Mesothelial cell of epicardium (in vitro differentiated cells): ENCODE measurements around the gene MRPS9. TPM values are rescaled to one million over a fixed set of nuclear protein-coding genes. Genes with fewer than 3 reads are reported as not detected.

Experiments used
- DNase-seq, 2 experiments: peaks; one replicate each; pipeline ENCODE4 v3.0.0; 2021; ENCODE audit warnings: low spot score in 2 of 2; ENCODE audit not compliant: unreplicated experiment in 2 of 2
- H3K27ac Mint-ChIP-seq: 2 replicates; pipeline ENCODE4 v1.8.0; 2021; ENCODE audit warnings: mixed read lengths
- H3K27me3 Mint-ChIP-seq: 2 replicates; pipeline ENCODE4 v1.8.0; 2021; ENCODE audit warnings: low read depth, mixed read lengths
- H3K36me3 Mint-ChIP-seq: 2 replicates; pipeline ENCODE4 v1.8.0; 2021; ENCODE audit warnings: mixed read lengths
- H3K4me1 Mint-ChIP-seq: 2 replicates; pipeline ENCODE4 v1.8.0; 2021; ENCODE audit warnings: mixed read lengths
- H3K4me3 Mint-ChIP-seq: 2 replicates; pipeline ENCODE4 v1.8.0; 2021; ENCODE audit warnings: mild to moderate bottlenecking, moderate library complexity, mixed read lengths
- H3K9me3 Mint-ChIP-seq: 2 replicates; pipeline ENCODE4 v1.8.0; 2021; ENCODE audit warnings: mixed read lengths
- CTCF ChIP-seq: fragments of 200-600 bp; sonication (generic); IDR thresholded peaks from one replicate; pipeline ENCODE4 v1.5.0; 2021; ENCODE audit warnings: antibody characterized with exemption; ENCODE audit not compliant: unreplicated experiment
- total RNA-seq: library from RNA; stranded (reverse); gene quantifications from 3 replicates; pipeline ENCODE4 v1.2.1, GENCODE V29; 2021

MRPS9 gene
- 36.2 to 39.6 TPM (median 37.1 TPM) in 3 replicates for total RNA-seq

- Mint-ChIP-seq H3K27me3 (no peaks in the 10 kb centered on the region), H3K36me3 (no peaks in the 10 kb centered on the region), H3K9me3 (no peaks in the 10 kb centered on the region), H3K27ac (peak within 1 kb of the TSS; percentile 98), H3K4me3 (peak within 1 kb of the TSS; percentile 94), H3K4me1 (peaks cover 31% of the 10 kb centered on the region)
- no peak for TF ChIP-seq CTCF
- peak; percentile 95 to 98 for DNase-seq
Measured at GRCh38 chr2:105037572-105038382, at the start of gene MRPS9. MRPS9 (plus strand) TSS chr2:105038069; CDS start chr2:105038093, 24 bp downstream.

- Mint-ChIP-seq H3K4me3 (no peak overlapping the region), H3K4me1 (peaks cover 1% of the 10 kb centered on the region), H3K27me3 (no peaks in the 10 kb centered on the region), H3K36me3 (no peaks in the 10 kb centered on the region), H3K9me3 (peaks cover 33% of the 10 kb centered on the region), H3K27ac (no peak overlapping the region)
- no peak for DNase-seq
- TF ChIP-seq CTCF, result no peak
Measured at GRCh38 chr2:105005181-105005951, 32.5 kb upstream of the MRPS9 start.

GRCh38 chr2:105007367-105007766 lies 30.5 kb upstream of the MRPS9 start:
- peaks cover 47% of the 10 kb centered on the region for H3K9me3 Mint-ChIP-seq
- DNase-seq, result no peak
- H3K27me3 Mint-ChIP-seq, result no peaks in the 10 kb centered on the region
- no peak for TF ChIP-seq CTCF
- no peaks in the 10 kb centered on the region for H3K36me3 Mint-ChIP-seq
- H3K27ac Mint-ChIP-seq, result no peak overlapping the region
- no peak overlapping the region for H3K4me3 Mint-ChIP-seq
- H3K4me1 Mint-ChIP-seq, result peaks cover 1% of the 10 kb centered on the region

GRCh38 chr2:105032476-105032875 lies 5.4 kb upstream of the MRPS9 start:
- H3K9me3 Mint-ChIP-seq, result peaks cover 33% of the 10 kb centered on the region
- peaks cover 9% of the 10 kb centered on the region for H3K4me1 Mint-ChIP-seq
- H3K36me3 Mint-ChIP-seq, result no peaks in the 10 kb centered on the region
- H3K27me3 Mint-ChIP-seq, result no peaks in the 10 kb centered on the region
- DNase-seq, result no peak
- H3K4me3 Mint-ChIP-seq, result no peak overlapping the region
- H3K27ac Mint-ChIP-seq, result no peak overlapping the region
- no peak for TF ChIP-seq CTCF

- DNase-seq, result no peak
- no peaks in the 10 kb centered on the region for H3K27me3 Mint-ChIP-seq
- H3K27ac Mint-ChIP-seq, result no peak overlapping the region
- H3K36me3 Mint-ChIP-seq, result no peaks in the 10 kb centered on the region
- TF ChIP-seq CTCF, result no peak
- peaks cover 20% of the 10 kb centered on the region for H3K9me3 Mint-ChIP-seq
- H3K4me3 Mint-ChIP-seq, result no peak overlapping the region
- peaks cover 14% of the 10 kb centered on the region for H3K4me1 Mint-ChIP-seq
Measured at GRCh38 chr2:105034170-105034569, 3.7 kb upstream of the MRPS9 start.
